Thoracic aorta (tissue), 2 donors: ENCODE data around the gene COMT. TPM values are rescaled to one million over a fixed set of nuclear protein-coding genes. Genes with fewer than 3 reads are reported as not detected.

ENCODE experiments used
- ATAC-seq: fragments of 150-250 bp; one replicate; pipeline ENCODE4 v1.8.0; 2017; ENCODE audit warnings: low read depth; ENCODE audit not compliant: insufficient number of reproducible peaks, low FRiP score
- DNase-seq: peaks from one replicate; pipeline ENCODE4 v3.0.0-alpha.2; 2020; ENCODE audit warnings: low spot score
- H3K27ac ChIP-seq, 2 donors: fragments of 200-600 bp; sonication (generic); 1 replicate in 1 of 2; 2 replicates in 1 of 2; pipeline ENCODE4 v1.5.1; 2016; ENCODE audit warnings: mild to moderate bottlenecking in 2 of 2, moderate library complexity in 2 of 2
- H3K27me3 ChIP-seq: fragments of 200-600 bp; sonication (generic); replicated peaks from 2 replicates; pipeline ENCODE4 v1.6.0; 2016; ENCODE audit warnings: mild to moderate bottlenecking; ENCODE audit not compliant: insufficient read depth
- H3K36me3 ChIP-seq: fragments of 200-600 bp; sonication (generic); one replicate; pipeline ENCODE4 v1.5.1; 2016
- H3K4me1 ChIP-seq, 2 donors: fragments of 200-600 bp; sonication (generic); 1 replicate in 1 of 2; 2 replicates in 1 of 2; pipeline versions ENCODE4 v1.5.1 to v1.6.0; 2016; ENCODE audit warnings: low read depth in 2 of 2, mild to moderate bottlenecking in 1 of 2; ENCODE audit not compliant: control insufficient read depth in 1 of 2
- H3K4me3 ChIP-seq: fragments of 200-600 bp; sonication (generic); 2 replicates; pipeline ENCODE4 v1.5.1; 2016; ENCODE audit warnings: mild to moderate bottlenecking
- H3K9me3 ChIP-seq: fragments of 200-600 bp; sonication (generic); 2 replicates; pipeline ENCODE4 v1.5.1; 2016
- total RNA-seq, 2 donors: library from RNA; depleted of rRNA; stranded (reverse); fragments of >200 nt; gene quantifications; one replicate each; pipeline versions ENCODE4 v1.1.0 to v1.2.3, GENCODE V29; 2016
- TF ChIP-seq, protein P1 (sequence below): fragments of 200-600 bp; sonication (generic); IDR thresholded peaks from one replicate; pipeline ENCODE4 v1.5.1; 2019; ENCODE audit warnings: antibody characterized with exemption

The COMT gene
- total RNA-seq, 2 donors from 2014 or later, result 230 to 300 TPM

- Histone ChIP-seq H3K36me3 (peaks cover 12% of the 10 kb centered on the region), H3K27me3 (no peaks in the 10 kb centered on the region), H3K4me1 (no peaks in the 10 kb centered on the region), H3K27ac (no peak overlapping the region), H3K9me3 (no peaks in the 10 kb centered on the region), H3K4me3 (no peak overlapping the region)
- ATAC-seq (no peak), DNase-seq (no peak)
- TF ChIP-seq, protein P1, sequence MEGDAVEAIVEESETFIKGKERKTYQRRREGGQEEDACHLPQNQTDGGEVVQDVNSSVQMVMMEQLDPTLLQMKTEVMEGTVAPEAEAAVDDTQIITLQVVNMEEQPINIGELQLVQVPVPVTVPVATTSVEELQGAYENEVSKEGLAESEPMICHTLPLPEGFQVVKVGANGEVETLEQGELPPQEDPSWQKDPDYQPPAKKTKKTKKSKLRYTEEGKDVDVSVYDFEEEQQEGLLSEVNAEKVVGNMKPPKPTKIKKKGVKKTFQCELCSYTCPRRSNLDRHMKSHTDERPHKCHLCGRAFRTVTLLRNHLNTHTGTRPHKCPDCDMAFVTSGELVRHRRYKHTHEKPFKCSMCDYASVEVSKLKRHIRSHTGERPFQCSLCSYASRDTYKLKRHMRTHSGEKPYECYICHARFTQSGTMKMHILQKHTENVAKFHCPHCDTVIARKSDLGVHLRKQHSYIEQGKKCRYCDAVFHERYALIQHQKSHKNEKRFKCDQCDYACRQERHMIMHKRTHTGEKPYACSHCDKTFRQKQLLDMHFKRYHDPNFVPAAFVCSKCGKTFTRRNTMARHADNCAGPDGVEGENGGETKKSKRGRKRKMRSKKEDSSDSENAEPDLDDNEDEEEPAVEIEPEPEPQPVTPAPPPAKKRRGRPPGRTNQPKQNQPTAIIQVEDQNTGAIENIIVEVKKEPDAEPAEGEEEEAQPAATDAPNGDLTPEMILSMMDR, result no peak
Measured at GRCh38 chr22:19901577-19902244, 39.9 kb upstream of the COMT start.

DNA sequence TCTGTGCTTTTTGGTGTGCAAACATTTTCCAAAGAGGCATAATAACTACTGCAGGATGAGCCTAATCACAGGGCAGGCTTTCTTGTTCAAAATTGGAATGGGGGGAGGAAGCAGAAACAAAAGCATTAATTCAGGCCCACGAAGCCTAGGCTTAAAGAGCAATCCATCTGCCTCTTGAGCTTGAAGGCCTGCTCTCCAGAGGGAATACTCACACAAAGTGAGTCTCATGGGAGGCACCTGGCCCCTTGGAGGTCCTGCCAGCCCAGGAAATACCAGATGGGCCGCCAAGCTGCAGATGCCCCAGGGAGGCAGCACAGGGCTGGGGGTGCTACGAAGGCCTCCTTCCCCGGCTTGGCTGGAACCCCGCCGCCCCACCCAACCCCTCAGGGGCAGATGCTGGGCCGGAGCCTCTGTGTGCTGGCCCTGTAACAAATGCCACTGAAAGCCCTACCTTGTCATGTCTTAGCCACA lies 39.3 kb upstream of the COMT start:
- H3K27me3 ChIP-seq, result no peaks in the 10 kb centered on the region
- DNase-seq (no peak), ATAC-seq (no peak)
- H3K4me3 ChIP-seq, result no peak overlapping the region
- no peaks in the 10 kb centered on the region for H3K9me3 ChIP-seq
- H3K36me3 ChIP-seq, result peaks cover 12% of the 10 kb centered on the region
- no peaks in the 10 kb centered on the region for H3K4me1 ChIP-seq
- no peak overlapping the region for H3K27ac ChIP-seq
- TF ChIP-seq, protein P1, result no peak

DNA sequence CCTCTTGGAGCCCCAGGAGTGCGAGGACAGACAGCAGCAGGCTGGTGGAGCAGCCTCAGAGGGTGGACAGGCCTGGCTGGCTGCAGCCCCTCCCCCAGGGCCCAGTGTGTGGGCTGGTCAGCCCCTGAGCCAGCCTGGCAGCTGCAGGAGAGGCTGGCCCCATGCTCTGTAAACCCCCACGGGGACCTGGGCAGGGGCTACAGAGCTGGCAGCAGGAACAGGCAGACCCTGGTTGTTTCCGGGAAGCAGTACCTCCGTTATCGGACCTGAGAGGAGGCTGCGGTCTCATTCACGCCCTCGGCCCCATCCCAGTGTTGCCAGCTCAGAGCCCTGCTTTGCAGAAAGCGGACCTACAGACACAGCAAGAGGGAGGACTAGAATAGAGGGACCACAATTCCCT lies 38.5 kb upstream of the COMT start:
- Histone ChIP-seq H3K27ac (no peak overlapping the region), H3K36me3 (peaks cover 12% of the 10 kb centered on the region), H3K27me3 (no peaks in the 10 kb centered on the region), H3K9me3 (no peaks in the 10 kb centered on the region), H3K4me1 (no peaks in the 10 kb centered on the region), H3K4me3 (no peak overlapping the region)
- ATAC-seq, result no peak
- DNase-seq, result no peak
- TF ChIP-seq, protein P1, result no peak

DNA sequence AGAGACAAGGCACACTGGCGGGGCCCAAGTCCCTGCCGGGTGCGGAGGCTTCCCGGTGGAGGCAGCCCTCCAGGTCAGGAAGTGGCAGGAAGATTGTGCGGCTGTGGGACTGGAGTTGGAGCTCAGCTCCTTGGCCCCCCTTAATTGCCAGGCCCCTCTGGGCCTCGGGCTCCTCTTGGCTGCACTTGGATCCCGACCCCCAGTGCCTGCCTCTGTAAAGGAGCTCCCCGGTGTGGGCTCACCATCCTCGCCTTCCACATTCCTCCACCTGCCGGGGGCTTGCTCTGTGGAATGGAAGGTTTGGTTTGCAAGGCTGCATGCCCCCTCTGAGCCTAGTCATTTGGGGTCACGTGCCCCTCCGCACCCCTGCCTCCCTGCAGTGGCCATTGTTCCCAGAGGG lies 38.1 kb upstream of the COMT start:
- Histone ChIP-seq H3K36me3 (peaks cover 12% of the 10 kb centered on the region), H3K27ac (no peak overlapping the region), H3K4me3 (no peak overlapping the region), H3K9me3 (no peaks in the 10 kb centered on the region), H3K4me1 (no peaks in the 10 kb centered on the region), H3K27me3 (no peaks in the 10 kb centered on the region)
- TF ChIP-seq, protein P1, result no peak
- ATAC-seq, result no peak
- no peak for DNase-seq

DNA sequence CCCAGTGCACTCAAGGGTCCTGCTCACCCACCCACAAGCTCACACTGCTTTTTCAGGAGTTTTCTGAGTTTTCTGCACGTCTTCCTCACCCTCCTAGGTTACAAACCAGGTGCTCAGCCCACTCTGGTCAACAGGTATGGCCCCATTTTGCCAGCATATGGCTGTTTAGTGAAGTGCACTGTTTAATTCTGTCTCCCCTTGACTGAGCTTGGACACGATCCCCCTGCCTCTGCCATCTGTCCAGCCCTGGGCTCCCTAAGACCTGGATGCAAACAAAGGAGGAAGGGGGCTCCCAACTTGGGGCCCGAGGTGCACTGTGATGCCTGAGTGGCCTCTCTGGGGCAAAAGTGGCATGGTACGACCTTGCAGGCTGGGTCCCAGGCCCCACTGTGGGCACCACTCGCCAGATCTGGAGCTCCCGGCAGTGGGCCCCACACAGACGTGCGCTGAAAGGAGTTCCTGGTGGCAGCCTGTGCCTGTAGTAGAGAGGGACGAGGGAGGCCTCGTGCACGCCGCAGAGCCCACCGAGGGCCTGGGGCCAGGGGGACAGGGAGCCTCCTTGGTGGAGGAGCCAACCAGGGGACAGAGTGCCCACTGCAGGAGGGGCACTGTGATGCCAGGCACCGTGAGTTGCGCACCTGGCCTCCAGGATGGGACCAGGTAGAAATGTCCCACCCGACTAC lies 37.3 kb upstream of the COMT start:
- Histone ChIP-seq H3K4me1 (no peaks in the 10 kb centered on the region), H3K4me3 (no peak overlapping the region), H3K36me3 (peaks cover 5% of the 10 kb centered on the region), H3K9me3 (no peaks in the 10 kb centered on the region), H3K27ac (no peak overlapping the region), H3K27me3 (no peaks in the 10 kb centered on the region)
- ATAC-seq (no peak), DNase-seq (no peak)
- TF ChIP-seq, protein P1, result no peak
